ENCODE measurements around the gene FBXW5. TPM values are rescaled to one million over a fixed set of nuclear protein-coding genes. Genes with fewer than 3 reads are reported as not detected.
A peak's percentile ranks its signal among the peaks of the same experiment; 100 is the strongest.

The FBXW5 gene
- total RNA-seq, 1 donor from 2014 or later: 94.4 TPM

DNA sequence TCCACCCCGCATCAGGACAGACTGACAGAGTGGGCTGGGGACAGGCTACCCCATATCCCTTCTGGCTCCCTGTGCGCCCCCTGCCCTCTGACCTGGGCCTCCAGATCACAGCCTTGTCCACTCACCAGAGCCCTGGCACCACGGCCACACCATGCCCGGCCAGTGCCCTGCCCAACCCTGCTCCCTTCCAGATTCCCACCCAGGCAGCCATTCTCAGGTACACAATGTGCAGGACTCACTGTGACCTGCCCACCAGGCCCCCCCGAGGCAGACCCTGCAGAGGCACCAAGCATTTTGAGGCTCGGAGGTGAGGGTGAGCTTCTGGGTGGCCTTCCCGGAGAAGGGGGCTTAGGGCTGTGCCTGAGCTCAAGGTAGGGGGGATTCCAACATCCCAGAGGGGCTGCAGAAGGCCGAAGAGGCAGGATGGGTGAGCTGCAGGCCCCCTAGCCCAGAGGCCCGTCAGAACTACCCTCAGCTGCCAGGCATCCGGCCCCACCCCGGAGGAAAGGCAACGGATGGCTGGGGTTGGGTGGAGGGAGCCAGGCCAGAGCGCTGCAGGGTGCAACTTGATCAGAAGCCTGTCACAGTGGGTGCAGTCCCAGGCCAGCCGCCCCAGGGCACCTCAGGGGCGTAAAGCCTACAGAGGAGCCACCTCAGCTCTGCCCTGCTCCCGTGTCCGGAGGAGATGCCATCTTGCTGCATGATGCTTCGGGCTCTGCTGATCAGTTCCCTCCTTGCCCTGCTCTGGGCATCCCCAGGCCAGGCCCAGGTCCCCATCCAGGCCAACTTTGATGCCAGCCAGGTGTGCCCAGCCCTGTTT lies 37.9 kb upstream of the FBXW5 start, which contains the start of gene LCNL1:
LCNL1 (plus strand) TSS at position 762 of the 820 bp plus-strand sequence. CDS start 594 bp downstream, outside the sequence.
- intact Hi-C loops (cut with micrococcal nuclease): no loop called here
- Mint-ChIP-seq H3K9me3 (no peaks in the 10 kb centered on the region), H3K4me3 (ENCODE audit: low read depth) (no peak within 1 kb of the TSS), H3K27me3 (ENCODE audit: low read depth) (peaks cover 15% of the 10 kb centered on the region), H3K27ac (no peak within 1 kb of the TSS), H3K36me3 (ENCODE audit: low read depth) (no peaks in the 10 kb centered on the region), H3K4me1 (ENCODE audit: low read depth) (no peaks in the 10 kb centered on the region)
- DNase-seq (ENCODE audit: low spot score): no peak

DNA sequence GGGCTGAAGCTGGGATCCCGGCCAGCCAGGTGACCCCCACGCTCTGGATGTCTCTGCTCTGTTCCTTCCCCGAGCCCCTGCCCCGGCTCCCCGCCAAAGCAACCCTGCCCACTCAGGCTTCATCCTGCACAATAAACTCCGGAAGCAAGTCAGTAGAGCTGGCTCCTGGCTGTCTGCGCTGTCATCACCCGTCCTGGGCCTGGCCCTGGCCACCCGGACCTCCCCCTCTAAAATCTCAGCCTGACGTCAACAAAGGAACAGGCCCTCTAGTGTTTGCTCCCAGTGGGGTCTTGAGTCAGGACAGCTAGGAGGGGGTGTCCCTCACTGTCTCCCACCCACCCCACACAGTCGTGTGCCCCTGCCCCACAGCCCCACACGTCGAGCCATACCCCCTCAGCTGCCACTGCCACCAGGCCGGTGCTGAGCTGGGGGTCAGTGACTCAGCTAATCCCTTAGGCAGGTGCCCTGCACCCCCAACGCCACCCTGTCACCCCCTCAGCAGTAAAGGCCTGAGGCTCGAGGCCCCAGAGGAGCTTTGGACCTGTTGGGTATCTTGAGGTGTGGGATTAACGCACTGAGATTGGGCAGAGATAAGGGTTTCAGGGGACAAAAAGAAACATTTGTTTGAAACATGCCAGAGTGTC lies 37.2 kb upstream of the FBXW5 start:
- intact Hi-C loops (cut with micrococcal nuclease): no loop called here
- Mint-ChIP-seq H3K27ac (no peak overlapping the region), H3K27me3 (ENCODE audit: low read depth) (peaks cover 11% of the 10 kb centered on the region), H3K9me3 (no peaks in the 10 kb centered on the region), H3K4me1 (ENCODE audit: low read depth) (no peaks in the 10 kb centered on the region), H3K36me3 (ENCODE audit: low read depth) (no peaks in the 10 kb centered on the region), H3K4me3 (ENCODE audit: low read depth) (no peak overlapping the region)
- DNase-seq (ENCODE audit: low spot score): no peak

DNA sequence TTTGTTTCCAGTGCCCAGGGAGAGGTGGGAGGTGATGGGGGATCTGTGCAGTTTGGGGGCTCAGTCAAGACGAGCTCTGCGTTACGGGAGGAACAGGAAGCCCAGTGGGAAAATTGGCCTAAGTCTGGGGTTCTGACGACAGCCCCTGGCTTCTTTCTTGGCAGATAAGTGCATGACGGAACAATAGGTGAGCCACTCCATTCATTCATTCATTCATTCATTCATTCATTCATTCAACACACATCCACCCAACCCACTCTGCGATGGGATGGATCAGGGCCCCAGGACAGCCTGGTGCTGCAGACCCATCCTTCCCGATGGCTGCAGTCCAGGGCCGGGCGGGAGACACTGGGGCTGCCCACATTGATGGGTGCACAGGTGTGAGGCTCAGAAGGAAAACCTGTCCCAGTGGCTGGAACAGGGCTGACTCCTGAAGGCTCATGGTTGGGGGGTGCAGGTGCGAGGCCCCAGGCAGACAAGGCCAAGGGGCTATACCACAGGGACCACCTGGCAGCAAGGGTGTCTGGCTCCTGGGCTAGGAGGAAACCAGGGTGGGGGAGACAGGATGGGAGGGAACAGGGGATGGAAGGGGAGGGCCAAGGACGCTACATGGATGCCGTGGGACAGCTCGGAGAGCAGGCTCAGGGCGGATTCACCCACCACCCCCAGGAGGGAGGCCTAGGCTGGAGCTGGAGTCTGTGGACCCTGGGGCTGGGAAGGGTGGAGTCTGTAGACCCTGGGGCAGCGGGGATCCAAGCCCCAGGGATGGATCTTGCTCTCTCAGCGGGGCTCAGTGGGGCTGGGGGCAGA lies 36.3 kb upstream of the FBXW5 start:
- Mint-ChIP-seq H3K27ac (no peak overlapping the region), H3K27me3 (ENCODE audit: low read depth) (peaks cover 6% of the 10 kb centered on the region), H3K9me3 (no peaks in the 10 kb centered on the region), H3K4me1 (ENCODE audit: low read depth) (no peaks in the 10 kb centered on the region), H3K4me3 (ENCODE audit: low read depth) (no peak overlapping the region), H3K36me3 (ENCODE audit: low read depth) (no peaks in the 10 kb centered on the region)
- intact Hi-C loops (cut with micrococcal nuclease): no loop called here
- no peak for DNase-seq (ENCODE audit: low spot score)

DNA sequence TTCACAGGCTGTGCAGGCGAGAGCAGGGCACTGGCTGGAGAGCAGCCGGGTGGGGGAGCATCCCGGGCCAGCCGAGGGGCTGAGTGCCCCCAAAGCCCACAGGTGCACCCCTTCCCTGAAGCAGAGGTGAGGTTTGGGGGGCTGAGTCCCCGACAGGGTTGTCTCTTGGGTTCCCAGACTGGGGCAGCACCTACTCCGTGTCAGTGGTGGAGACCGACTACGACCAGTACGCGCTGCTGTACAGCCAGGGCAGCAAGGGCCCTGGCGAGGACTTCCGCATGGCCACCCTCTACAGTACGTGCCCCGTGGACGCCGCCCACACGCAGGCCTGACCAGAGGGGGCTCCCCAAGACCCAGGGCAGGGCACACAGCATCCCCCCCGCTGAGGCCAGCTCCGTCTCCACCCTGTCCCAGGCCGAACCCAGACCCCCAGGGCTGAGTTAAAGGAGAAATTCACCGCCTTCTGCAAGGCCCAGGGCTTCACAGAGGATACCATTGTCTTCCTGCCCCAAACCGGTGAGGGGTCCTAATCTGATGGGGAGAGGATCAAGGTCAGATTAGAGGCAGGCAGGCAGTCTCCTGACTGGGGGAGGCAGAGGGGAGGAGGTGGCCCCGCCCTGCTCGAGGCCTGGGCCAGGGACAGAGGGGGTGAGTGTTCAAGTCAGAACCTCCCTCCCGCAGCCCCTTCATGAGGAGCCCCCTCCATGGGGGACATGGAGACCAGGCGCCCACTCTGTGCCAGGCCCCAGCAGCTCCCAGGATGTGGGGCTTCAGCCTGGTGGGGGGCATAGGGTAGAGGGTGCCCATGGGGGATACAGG lies 35.4 kb upstream of the FBXW5 start:
- Mint-ChIP-seq H3K9me3 (no peaks in the 10 kb centered on the region), H3K4me3 (ENCODE audit: low read depth) (no peak overlapping the region), H3K27ac (no peak overlapping the region), H3K36me3 (ENCODE audit: low read depth) (no peaks in the 10 kb centered on the region), H3K27me3 (ENCODE audit: low read depth) (peaks cover 6% of the 10 kb centered on the region), H3K4me1 (ENCODE audit: low read depth) (peaks cover 5% of the 10 kb centered on the region)
- DNase-seq (ENCODE audit: low spot score): no peak
- intact Hi-C loops (cut with micrococcal nuclease): loop anchor here (10.0 kb wide), 1 partner anchor 475 kb away; the partner anchor contains the start of gene NSMF

DNA sequence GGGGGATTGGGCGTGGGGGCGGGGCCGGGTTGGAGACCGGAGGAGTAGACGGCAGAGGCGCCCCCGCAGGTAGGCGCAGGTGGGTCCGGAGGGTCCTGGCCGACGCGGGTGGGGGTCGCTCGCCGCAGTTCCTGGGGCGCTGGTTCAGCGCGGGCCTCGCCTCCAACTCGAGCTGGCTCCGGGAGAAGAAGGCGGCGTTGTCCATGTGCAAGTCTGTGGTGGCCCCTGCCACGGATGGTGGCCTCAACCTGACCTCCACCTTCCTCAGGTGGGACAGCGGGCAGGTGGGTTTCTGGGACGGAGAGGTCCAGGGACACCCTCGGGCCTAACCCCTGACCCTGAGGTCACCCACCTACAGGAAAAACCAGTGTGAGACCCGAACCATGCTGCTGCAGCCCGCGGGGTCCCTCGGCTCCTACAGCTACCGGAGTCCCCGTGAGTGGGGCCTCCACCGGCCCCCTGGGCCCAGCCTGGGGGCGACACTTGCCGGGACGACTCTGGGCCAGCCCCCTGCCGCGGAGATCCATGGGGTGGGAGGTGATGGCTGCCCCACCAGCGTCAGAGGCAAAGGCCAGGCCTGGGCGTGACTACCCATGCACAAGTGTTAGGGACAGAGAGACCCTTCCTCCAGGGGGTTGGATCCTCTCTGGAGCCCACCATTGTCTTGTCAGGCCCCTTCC lies 34.5 kb upstream of the FBXW5 start:
- Mint-ChIP-seq H3K36me3 (ENCODE audit: low read depth) (no peaks in the 10 kb centered on the region), H3K27ac (no peak overlapping the region), H3K4me1 (ENCODE audit: low read depth) (peaks cover 7% of the 10 kb centered on the region), H3K4me3 (ENCODE audit: low read depth) (no peak overlapping the region), H3K27me3 (ENCODE audit: low read depth) (peaks cover 4% of the 10 kb centered on the region), H3K9me3 (no peaks in the 10 kb centered on the region)
- DNase-seq (ENCODE audit: low spot score): no peak
- intact Hi-C loops (cut with micrococcal nuclease): loop anchor here (1.0 to 10.0 kb wide), 2 partner anchors 43 to 476 kb away; partner anchors contain the start of gene NSMF

DNA sequence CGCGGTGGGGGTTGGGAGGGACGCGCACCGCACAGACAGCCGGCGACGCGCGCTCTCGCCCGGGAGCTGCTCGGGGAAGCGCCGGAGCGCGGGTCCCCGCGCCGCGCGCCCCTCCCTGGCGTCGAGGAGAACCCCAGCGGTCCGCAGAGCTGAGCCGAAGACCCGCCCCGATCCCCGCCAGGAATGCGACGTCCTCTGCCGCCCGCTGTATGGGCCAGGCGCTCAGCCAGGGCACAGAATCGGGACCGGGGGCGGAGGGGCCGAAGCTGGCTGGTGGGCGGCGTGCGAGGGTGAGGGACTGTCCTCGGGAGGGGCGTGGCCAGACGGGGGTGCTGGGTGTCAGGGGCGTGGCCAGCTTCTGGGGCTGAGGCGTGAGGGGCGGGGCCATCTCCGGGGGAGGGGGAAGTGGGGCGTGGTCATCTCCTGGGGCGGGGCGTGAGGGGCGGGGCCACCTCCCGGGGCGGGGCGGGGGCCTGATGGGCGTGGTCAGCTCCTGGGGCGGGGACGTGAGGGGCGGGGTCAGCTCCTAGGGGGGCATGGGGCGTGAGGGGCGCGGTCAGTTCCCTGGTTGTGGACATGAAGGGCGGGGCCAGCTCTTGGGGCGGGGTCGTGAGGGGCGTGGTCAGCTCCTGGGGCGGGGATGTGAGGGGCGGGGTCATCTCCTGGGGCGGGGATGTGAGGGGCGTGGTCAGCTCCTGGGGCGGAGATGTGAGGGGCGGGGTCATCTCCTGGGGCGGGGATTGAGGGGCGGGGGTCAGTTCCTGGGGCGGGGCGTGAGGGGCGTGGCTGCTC lies 33.7 kb upstream of the FBXW5 start:
- Mint-ChIP-seq H3K36me3 (ENCODE audit: low read depth) (no peaks in the 10 kb centered on the region), H3K9me3 (no peaks in the 10 kb centered on the region), H3K27me3 (ENCODE audit: low read depth) (no peaks in the 10 kb centered on the region), H3K4me1 (ENCODE audit: low read depth) (peaks cover 7% of the 10 kb centered on the region), H3K4me3 (ENCODE audit: low read depth) (no peak overlapping the region), H3K27ac (no peak overlapping the region)
- intact Hi-C loops (cut with micrococcal nuclease): loop anchor here (1.0 to 10.0 kb wide), 2 partner anchors 44 to 477 kb away; partner anchors contain the start of gene NSMF
- DNase-seq (ENCODE audit: low spot score): peak; percentile 57

DNA sequence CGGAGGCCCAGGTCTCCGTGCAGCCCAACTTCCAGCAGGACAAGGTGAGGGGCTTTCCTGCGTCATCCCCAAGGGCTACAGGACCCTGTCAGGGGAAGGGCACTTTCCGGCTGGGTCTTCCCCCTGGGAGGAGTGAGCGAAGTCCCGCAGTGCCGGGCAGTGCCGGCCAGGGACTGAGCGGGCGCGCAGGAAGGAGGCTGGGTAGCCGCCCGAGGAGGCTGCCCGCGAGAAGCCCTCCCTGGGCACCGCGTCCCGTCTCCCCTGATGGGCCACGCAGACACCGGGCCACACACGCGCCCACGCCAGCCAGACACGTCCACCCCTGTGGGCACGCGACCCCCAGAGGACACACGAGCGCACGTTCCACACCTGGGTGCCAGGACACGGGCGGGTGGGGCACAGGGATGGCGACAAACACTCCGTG lies 33.1 kb upstream of the FBXW5 start:
- Mint-ChIP-seq H3K27ac (no peak overlapping the region), H3K4me3 (ENCODE audit: low read depth) (no peak overlapping the region), H3K4me1 (ENCODE audit: low read depth) (peaks cover 7% of the 10 kb centered on the region), H3K27me3 (ENCODE audit: low read depth) (no peaks in the 10 kb centered on the region), H3K36me3 (ENCODE audit: low read depth) (no peaks in the 10 kb centered on the region), H3K9me3 (no peaks in the 10 kb centered on the region)
- intact Hi-C loops (cut with micrococcal nuclease): loop anchor here (1.0 to 10.0 kb wide), 2 partner anchors 45 to 477 kb away; partner anchors contain the start of gene NSMF
- DNase-seq (ENCODE audit: low spot score): no peak

DNA sequence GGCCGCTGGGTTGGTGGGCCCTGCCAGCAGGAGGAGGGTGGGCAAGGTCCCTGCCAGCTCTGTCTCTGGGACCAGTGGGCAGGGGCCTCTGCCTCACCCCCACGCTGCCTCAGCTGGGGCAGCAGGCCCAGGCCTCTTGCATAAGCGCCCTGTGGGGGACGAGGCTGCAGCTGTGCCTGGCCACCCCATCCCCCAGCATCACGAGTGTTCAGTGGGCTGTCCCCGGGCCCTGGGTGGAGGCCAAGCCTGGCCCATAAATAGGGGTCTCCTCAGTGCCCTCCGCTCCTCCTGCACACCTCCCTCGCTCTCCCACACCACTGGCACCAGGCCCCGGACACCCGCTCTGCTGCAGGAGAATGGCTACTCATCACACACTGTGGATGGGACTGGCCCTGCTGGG lies 32.7 kb upstream of the FBXW5 start, which contains the start of gene PTGDS:
PTGDS (plus strand) TSS at position 282 of the 400 bp plus-strand sequence; CDS start at position 357, 75 bp downstream.
- Mint-ChIP-seq H3K4me3 (ENCODE audit: low read depth) (no peak within 1 kb of the TSS), H3K4me1 (ENCODE audit: low read depth) (peaks cover 7% of the 10 kb centered on the region), H3K9me3 (no peaks in the 10 kb centered on the region), H3K36me3 (ENCODE audit: low read depth) (no peaks in the 10 kb centered on the region), H3K27ac (no peak within 1 kb of the TSS), H3K27me3 (ENCODE audit: low read depth) (no peaks in the 10 kb centered on the region)
- no peak for DNase-seq (ENCODE audit: low spot score)
- intact Hi-C loops (cut with micrococcal nuclease): loop anchor here (10.0 kb wide), 1 partner anchor 478 kb away; the partner anchor contains the start of gene NSMF

DNA sequence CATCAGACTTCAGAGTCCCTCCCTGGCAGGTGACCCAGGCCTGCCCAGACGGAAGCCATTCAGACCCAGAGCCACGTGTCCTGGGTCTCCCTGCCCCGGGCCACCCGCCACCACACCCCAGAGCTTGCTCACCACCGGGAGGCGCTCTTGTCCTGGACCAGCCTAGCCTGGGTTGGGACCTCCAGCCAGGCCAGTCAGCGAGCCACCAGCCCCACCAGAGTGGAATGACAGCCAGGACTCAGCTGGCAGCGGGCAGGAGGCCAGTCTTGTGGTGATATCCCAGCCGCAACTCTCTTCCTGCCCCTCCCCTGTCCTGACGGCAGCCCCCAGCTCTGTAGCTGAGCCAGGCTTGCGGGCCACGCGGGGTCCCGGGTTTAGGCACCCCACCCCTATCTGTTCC lies 31.1 kb upstream of the FBXW5 start:
- DNase-seq (ENCODE audit: low spot score): no peak
- Mint-ChIP-seq H3K36me3 (ENCODE audit: low read depth) (no peaks in the 10 kb centered on the region), H3K9me3 (no peaks in the 10 kb centered on the region), H3K27me3 (ENCODE audit: low read depth) (no peaks in the 10 kb centered on the region), H3K4me3 (ENCODE audit: low read depth) (no peak overlapping the region), H3K27ac (no peak overlapping the region), H3K4me1 (ENCODE audit: low read depth) (peaks cover 7% of the 10 kb centered on the region)
- intact Hi-C loops (cut with micrococcal nuclease): loop anchor here (10.0 kb wide), 1 partner anchor 479 kb away; the partner anchor contains the start of gene NSMF

DNA sequence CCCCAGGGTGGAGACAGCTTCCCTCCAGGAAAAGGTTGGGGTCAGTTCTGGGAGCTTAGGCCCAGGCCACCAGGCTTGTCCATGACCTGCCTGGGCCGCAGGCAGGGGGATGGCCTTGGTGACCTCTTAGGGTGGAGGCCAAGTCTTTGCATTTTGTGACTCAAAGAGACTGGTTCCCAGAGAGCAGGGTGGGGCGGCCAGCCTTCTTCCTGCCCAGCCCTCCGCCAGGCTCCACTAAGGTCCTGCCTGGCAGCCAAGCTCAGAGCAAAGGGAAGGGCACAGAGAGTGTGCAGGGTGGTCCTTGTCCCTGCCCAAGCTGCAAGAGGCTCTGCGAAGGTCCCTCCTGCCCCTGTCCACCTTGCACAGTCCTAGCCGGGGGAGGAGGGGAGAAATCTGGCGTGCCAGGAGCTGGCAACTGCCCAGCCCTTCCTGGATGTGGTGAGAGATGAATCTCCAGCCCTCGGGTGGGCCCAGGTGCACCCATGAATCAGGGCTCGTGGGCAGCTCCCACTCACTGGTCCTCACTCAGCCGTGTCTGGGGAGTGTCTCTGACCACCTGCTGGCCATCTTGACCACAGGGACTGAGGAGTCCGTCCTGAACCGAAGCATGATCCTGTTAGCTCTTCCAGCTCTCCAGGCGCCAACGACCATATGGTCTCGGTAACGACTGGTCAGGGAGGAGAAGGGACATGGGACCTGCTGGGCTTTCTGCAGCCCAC lies 30.4 kb upstream of the FBXW5 start:
- Mint-ChIP-seq H3K27ac (no peak overlapping the region), H3K9me3 (no peaks in the 10 kb centered on the region), H3K27me3 (ENCODE audit: low read depth) (no peaks in the 10 kb centered on the region), H3K4me3 (ENCODE audit: low read depth) (no peak overlapping the region), H3K4me1 (ENCODE audit: low read depth) (peaks cover 7% of the 10 kb centered on the region), H3K36me3 (ENCODE audit: low read depth) (no peaks in the 10 kb centered on the region)
- intact Hi-C loops (cut with micrococcal nuclease): loop anchor here (10.0 kb wide), 1 partner anchor 480 kb away; the partner anchor contains the start of gene NSMF
- DNase-seq (ENCODE audit: low spot score): no peak

All from activated T-helper 2 cell treated with anti-CD3 and anti-CD28 coated beads, Interferon-gamma antibody, Interleukin-2, Interleukin-4, amounts not matched to agents 10 μg/mL and 5 μg/mL and 100 μg/mL, durations not matched to agents 14 hours and 24 hours and 36 hours (primary cell).